BE2C (cell line): Measurements from ENCODE around the gene MSLN.

ENCODE experiments used
- DNase-seq: peaks from one replicate; pipeline ENCODE4 v3.0.0-alpha.2; 2020
- H3K27me3 ChIP-seq: fragments of 250-450 bp; sonication (Bioruptor Pico); 2 replicates; pipeline ENCODE4 v1.5.1; 2020; ENCODE audit warnings: mild to moderate bottlenecking
- H3K36me3 ChIP-seq: fragments of 250-450 bp; sonication (Bioruptor Pico); 2 replicates; pipeline ENCODE4 v1.5.1; 2020; ENCODE audit warnings: mild to moderate bottlenecking
- H3K4me1 ChIP-seq: fragments of 250-450 bp; sonication (Bioruptor Pico); 2 replicates; pipeline ENCODE4 v1.5.1; 2020
- H3K4me3 ChIP-seq: 2 replicates; pipeline ENCODE4 v1.5.1; 2011; ENCODE audit warnings: low read depth, low read length
- H3K9me3 ChIP-seq: fragments of 250-450 bp; sonication (Bioruptor Pico); 2 replicates; pipeline ENCODE4 v1.5.1; 2020
- CTCF ChIP-seq: IDR thresholded peaks from 2 replicates; pipeline ENCODE4 v1.5.1; 2012; ENCODE audit warnings: mild to moderate bottlenecking, low read depth, low read length

Gene MSLN

GRCh38 chr16:797120-797420 is 36.5 kb downstream of the MSLN start:
- no peak for DNase-seq
- no peaks in the 10 kb centered on the region for H3K4me1 ChIP-seq
- peaks cover 16% of the 10 kb centered on the region for H3K36me3 ChIP-seq
- no peak for TF ChIP-seq CTCF
- no peak overlapping the region for H3K4me3 ChIP-seq
- no peaks in the 10 kb centered on the region for H3K9me3 ChIP-seq
- peaks cover 28% of the 10 kb centered on the region for H3K27me3 ChIP-seq

DNA sequence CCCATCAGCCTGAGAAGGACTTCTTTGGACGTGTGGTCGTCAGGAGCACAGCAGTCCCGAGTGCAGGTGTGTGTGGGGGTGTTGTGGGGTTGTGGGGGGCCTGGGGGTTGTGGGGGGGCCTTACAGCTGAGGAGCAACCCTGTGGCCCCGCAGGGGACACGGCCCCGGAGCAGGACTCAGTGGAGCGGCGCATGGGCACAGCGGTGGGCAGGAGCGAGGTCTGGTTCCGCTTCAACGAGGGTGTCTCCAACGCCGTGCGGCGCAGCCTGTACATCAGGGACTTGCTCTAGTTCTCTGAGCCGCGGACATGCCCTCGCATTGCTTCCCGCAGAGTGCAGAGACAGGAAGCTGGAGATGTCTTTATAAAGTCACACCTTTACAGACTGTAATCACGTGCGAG is 37.2 kb downstream of the MSLN start:
- DNase-seq = no peak
- no peak overlapping the region for H3K4me3 ChIP-seq
- H3K4me1 ChIP-seq = no peaks in the 10 kb centered on the region
- H3K27me3 ChIP-seq = peaks cover 34% of the 10 kb centered on the region
- no peaks in the 10 kb centered on the region for H3K9me3 ChIP-seq
- TF ChIP-seq CTCF = no peak
- H3K36me3 ChIP-seq = peaks cover 10% of the 10 kb centered on the region

- Histone ChIP-seq H3K27me3 (peaks cover 44% of the 10 kb centered on the region), H3K4me1 (no peaks in the 10 kb centered on the region), H3K9me3 (no peaks in the 10 kb centered on the region), H3K36me3 (peaks cover 4% of the 10 kb centered on the region), H3K4me3 (no peak overlapping the region)
- TF ChIP-seq CTCF = no peak
- no peak for DNase-seq
Observed at GRCh38 chr16:798666-799065, 38.1 kb downstream of the MSLN start.

- Histone ChIP-seq H3K9me3 (no peaks in the 10 kb centered on the region), H3K4me3 (no peak overlapping the region), H3K27me3 (peaks cover 49% of the 10 kb centered on the region), H3K4me1 (no peaks in the 10 kb centered on the region), H3K36me3 (peaks cover 4% of the 10 kb centered on the region)
- DNase-seq = no peak
- TF ChIP-seq CTCF = no peak
Observed at GRCh38 chr16:799111-799947, 38.8 kb downstream of the MSLN start.

GRCh38 chr16:799948-800833 is 39.7 kb downstream of the MSLN start, which contains the start of gene GNG13:
Gene GNG13, minus strand, starts transcription at chr16:800734. Its CDS starts 1,657 bp downstream, at chr16:799077.
- no peaks in the 10 kb centered on the region for H3K4me1 ChIP-seq
- no peak for DNase-seq
- peaks cover 58% of the 10 kb centered on the region for H3K27me3 ChIP-seq
- no peak within 1 kb of the TSS for H3K4me3 ChIP-seq
- H3K9me3 ChIP-seq = no peaks in the 10 kb centered on the region
- peaks cover 4% of the 10 kb centered on the region for H3K36me3 ChIP-seq
- TF ChIP-seq CTCF = no peak
